SW 1271 (cell line): ENCODE results near the gene ATP2B3.

Experiments used
- DNase-seq, 2 experiments: peaks; one replicate each; lab custom pipeline; 2025; lab: John Stamatoyannopoulos, UW

The ATP2B3 gene

GRCh38 chrX:153569475-153569874 lies 52.0 kb downstream of the ATP2B3 start:
- DNase-seq = no peak

GRCh38 chrX:153571534-153571908 lies 54.1 kb downstream of the ATP2B3 start:
- no peak for DNase-seq

- DNase-seq = no peak
Measured at GRCh38 chrX:153572601-153573000, 55.2 kb downstream of the ATP2B3 start.

DNA sequence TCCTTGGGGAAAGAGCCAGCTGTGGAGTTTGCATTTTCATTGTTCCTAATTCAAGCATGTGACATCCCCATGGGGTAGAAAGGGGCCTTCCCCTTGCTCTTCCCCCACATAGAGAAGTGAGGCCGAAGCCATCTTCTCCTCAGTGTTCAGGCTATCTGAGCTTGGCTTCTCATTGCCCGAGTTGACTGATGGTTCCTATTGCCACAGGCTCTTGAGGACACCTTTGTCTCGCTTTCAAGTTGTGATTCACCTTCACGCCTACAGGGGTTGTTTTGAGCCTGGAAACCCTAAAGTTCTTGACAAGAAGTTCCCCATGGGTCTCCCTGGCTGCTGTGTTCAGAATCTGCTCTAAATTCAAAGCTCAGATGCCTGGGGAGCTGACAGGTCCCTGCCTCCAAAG lies 56.5 kb downstream of the ATP2B3 start:
- DNase-seq = no peak

- no peak for DNase-seq
Measured at GRCh38 chrX:153576239-153576870, 58.9 kb downstream of the ATP2B3 start.

GRCh38 chrX:153576961-153577360 lies 59.5 kb downstream of the ATP2B3 start:
- DNase-seq = no peak

DNA sequence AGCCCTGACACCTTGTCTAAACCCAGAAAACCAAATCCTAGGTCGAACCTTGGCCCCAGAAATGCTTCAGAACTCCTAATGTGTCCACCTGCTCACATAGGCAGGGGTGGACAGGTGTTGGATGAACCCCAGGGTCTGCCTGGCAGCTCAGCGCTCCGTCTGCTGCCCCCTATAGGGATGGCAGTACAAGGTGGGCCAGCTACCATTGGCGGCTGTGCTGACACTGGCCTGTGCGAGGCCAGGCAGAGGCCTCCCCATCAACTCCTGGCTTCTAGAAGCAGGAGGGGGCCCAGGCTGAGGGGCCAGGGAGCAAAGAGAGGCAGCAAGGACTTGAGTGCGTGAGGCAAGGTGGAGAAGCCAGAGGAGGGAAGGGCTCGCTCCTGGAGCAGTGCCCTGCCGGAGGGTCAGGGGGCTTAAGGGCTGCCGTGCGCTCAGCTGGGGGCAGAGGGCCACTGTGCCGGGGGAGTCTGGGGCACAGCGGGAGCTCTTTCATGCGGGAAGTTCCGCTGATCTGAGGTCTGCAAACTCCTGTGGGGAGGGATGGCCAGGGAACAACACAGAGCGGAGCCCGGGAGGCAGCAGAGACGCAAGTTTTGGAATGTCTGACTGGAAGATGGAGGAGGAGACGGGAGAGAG lies 60.9 kb downstream of the ATP2B3 start:
- DNase-seq = no peak

DNA sequence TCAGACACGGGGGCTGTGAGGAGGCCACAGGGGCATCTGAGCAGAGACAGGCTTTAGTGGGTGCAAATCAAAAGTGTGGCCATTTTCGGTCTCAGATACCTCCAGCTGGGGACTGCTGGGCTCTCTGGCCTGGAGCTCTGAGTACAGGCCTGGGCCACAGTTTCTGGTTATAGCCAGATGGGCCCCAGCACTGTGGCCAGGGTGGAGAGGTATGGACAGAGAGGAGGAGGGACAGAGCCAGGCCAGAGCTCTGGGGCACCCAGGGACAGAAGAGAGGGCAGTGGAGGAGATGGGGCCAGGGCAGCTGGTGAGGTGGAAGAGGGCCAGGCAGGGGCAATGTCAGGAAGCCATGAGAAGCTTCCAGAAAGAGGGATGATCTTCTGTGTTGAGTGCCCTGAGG lies 61.4 kb downstream of the ATP2B3 start:
- DNase-seq = no peak

- no peak for DNase-seq
Measured at GRCh38 chrX:153580700-153581386, 63.4 kb downstream of the ATP2B3 start.

- no peak for DNase-seq
Measured at GRCh38 chrX:153582896-153583295, 65.5 kb downstream of the ATP2B3 start.

GRCh38 chrX:153583433-153583832 lies 66.0 kb downstream of the ATP2B3 start:
- no peak for DNase-seq

DNA sequence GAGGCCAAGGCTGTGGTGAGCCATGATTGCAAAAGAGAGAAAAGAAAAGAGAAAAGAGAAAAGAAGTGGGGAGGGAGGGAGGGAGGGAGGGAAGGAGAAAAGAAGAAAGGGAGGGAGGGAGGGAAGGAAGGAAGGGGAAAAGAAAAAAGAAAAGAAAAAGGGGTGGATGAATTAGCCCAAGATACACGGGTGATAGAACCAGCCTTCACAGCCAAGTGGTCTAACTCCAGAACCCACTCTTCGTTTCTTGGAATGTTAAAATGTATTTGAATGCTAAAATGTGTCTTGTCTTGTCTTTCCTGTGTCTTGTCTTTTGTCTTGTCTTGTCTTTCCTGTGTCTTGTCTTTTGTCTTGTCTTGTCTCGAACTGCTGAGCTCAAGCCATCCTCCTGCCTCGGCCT lies 68.4 kb downstream of the ATP2B3 start:
- no peak for DNase-seq

- DNase-seq = no peak
Measured at GRCh38 chrX:153587342-153587741, 69.9 kb downstream of the ATP2B3 start.

GRCh38 chrX:153588021-153588781 lies 70.8 kb downstream of the ATP2B3 start:
- no peak for DNase-seq

DNA sequence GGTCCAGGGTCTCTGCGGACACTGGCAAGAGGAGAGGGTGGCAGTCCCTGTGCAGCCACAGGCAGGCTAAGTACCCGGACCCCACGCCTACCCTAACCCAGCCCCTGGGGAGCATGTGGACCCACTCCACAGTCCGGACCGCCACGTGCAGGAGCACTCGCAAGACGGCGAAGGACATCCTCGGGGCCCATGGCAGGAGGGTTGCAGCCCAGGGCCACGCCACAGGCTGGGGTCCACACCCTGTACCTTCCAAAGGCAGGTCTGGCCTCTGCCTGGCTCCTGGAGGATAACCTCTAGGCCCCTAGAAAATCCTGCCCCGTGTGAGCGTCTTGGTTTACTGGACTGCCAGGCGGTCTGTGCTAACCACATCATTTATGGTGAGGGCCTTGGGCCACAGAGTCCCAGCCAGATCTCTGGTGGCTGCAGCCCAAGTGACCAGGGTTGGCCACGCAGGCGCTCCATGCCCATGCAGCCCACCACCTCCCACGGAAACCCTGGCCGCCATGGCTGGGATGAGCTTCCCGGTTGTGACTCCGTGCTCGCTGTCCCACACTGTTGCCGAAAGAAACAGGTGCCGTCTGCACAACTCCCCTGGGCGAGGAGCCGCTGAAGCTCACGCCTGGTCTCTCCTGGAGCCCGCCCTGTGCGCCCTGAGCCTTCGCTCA lies 71.5 kb downstream of the ATP2B3 start:
- no peak for DNase-seq

DNA sequence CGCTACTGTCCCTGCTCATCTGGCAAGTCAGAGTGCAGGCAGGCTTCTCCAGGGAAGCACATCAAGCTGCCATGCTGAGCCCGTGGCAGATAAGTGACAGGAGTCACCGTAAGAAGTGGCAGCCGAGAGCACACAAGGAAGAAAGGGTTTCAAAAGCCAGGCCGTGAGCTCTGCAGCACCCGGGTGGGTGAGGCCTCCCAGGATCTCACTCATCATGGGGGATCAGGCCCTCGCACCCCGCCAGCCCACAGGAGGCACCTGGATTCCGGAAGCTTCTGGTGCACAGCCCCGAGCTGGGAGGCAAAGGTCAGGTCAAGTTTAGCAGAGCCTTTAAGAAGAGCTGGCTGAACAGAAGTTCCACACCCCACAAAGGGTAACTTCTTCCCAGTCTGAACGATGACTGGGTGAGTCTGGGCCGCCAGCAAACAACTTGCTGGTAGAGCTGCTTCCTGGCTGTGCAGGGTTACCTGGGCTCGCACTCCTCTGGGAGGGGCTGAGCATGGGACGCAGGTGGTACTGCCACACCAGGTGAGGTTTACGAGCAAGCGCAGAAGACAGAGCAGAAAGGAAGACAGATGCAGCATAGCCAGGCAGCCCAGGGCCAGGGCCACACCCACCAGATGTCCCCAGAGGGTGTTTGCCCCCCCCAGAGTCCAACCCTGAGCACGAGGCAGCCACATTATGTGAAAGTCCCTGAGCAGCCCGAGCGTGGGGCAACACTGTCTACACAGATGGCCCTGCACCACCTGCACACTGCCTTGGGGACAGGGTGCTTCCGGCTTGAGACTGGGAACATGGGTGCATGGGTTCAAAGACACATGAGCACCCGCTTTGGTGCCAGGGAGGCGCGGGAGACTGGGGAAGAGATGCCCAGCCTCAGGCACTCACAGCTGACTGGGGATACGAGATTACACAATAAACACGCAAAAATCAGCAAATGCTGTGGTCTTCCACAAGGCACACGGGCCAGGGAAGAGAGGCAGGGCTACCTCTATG lies 73.8 kb downstream of the ATP2B3 start:
- DNase-seq = no peak

- no peak for DNase-seq
Measured at GRCh38 chrX:153592091-153592833, 74.8 kb downstream of the ATP2B3 start.

- DNase-seq = no peak
Measured at GRCh38 chrX:153592966-153593688, 75.7 kb downstream of the ATP2B3 start.

DNA sequence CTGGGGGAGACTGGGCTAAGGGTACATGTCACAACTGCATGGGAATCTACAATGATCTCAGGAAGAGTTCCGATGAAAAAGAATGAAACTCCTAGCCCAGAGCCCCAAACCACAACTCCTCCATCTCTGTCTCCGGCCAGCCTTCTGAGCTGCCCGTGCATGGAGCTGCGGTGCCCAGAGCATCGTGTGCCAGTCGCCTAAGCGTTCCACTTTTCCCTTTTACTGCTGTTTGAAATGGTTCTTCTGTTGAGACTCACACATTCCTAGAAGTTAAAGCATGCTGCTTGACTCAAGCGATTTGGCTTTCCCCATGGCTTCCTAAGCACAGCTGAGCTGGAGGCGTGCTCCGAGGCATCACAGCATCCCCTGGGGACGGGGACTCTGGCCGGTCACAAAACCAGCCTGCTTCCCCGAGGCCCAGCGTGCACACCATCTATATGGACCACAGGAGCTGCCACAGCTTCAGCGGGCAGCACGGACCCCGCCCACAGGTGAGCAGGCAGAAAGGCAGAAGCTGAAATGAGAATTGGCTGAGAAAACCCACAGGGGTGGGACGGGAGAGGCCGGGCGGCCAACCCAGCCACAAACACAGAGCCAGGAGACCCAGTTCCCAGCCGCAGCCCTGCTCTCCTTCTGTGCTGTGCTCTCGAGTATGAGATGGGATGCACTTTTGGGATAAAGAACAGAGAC lies 76.5 kb downstream of the ATP2B3 start:
- no peak for DNase-seq
